NCI-H146 treated with DMSO at 0.1 percent for 48 hours (cell line): Measurements from ENCODE around the gene RNU1-3.
"Not testable (repeated sequence)": the region's sequence is repeated elsewhere in the genome, so short reads cannot be mapped to it uniquely, and the experiment has no call there.

Experiments used
- DNase-seq: peaks from one replicate; lab custom pipeline; 2025; ENCODE audit not compliant: unreplicated experiment; lab: John Stamatoyannopoulos, UW

Gene RNU1-3

DNA sequence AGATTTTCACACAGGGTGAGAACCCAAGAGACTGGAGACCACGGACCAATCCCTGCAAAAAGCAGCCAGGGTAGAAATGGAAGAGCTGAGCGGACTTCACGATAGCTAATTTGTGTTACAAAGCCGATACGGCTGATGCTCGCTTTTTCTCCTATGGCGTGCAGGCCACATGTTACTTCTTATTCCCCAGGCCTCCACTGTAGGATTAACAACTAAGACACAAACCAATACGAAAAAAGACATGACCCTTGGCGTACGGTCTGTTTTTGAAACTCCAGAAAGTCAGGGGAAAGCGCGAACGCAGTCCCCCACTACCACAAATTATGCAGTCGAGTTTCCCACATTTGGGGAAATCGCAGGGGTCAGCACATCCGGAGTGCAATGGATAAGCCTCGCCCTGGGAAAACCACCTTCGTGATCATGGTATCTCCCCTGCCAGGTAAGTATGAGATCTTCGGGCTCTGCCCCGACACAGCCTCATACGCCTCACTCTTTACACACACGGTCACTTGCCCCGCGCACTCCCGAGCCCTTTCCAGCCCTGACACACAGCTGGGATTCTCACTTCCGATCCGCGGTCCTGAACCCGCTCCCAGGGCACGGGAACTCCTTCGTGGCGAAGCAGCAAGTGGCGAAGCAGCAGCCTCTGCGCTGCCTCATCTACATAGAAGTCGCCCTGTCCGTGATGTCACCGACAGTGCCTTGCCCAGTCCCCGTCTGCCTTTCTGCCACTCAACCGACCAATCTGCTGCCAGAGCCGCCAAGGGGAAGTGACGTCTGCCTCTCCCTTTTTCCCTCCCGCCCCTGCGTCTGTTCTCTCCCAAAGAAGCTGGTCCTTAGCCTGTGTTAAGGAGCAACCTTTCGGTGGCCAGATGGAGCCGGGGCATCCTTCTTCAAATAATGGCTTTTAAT lies at the start of gene RNU1-3:
Gene RNU1-3, minus strand, starts transcription at position 447 of the 912 bp plus-strand sequence.
- not testable (repeated sequence) for DNase-seq

- not testable (repeated sequence) for DNase-seq
These were observed 46.7 kb upstream of the RNU1-3 start for GRCh38 chr1:16713480-16713879.

DNA sequence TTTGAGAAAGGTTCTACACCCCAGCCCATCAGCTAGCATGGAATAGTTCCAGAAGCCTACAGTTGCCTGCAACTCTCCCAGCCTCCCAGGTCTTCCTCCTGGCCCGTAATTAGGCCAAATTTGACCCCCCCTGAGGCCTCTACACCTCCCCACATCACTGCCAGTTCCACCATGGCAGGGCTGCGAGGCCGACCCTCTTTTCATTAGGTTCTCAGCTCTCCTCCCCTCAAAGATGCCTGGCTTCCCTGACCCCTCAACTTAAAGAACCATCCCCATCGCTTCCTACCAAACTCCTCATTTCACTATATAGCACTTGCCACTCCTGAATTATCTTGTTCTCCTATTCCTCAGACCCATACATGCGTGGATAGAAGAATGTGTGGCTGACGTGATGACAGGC lies 46.2 kb upstream of the RNU1-3 start:
- not testable (repeated sequence) for DNase-seq

GRCh38 chr1:16712582-16712981 lies 45.8 kb upstream of the RNU1-3 start:
- not testable (repeated sequence) for DNase-seq

DNA sequence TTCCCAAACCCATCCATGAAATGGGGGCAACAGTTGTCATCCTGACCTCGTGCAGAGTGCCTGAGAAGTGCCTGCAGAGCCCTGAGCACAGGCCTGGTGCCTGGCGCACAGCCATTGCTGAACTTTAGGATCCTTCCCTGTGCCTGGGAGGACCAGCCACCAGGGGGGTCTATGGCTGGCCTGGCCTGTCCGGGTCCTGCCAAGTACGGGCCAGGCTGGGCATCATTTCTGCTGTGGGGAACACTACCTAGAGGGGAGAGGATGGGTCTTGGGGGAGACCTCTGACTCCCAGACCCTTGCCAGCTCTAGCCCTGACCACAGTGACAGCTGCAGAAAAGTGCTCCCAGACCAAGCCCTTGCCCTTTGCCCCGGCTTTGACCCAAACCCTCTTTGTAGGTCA lies 45.4 kb upstream of the RNU1-3 start:
- not testable (repeated sequence) for DNase-seq

GRCh38 chr1:16710618-16711017 lies 43.9 kb upstream of the RNU1-3 start:
- not testable (repeated sequence) for DNase-seq

DNA sequence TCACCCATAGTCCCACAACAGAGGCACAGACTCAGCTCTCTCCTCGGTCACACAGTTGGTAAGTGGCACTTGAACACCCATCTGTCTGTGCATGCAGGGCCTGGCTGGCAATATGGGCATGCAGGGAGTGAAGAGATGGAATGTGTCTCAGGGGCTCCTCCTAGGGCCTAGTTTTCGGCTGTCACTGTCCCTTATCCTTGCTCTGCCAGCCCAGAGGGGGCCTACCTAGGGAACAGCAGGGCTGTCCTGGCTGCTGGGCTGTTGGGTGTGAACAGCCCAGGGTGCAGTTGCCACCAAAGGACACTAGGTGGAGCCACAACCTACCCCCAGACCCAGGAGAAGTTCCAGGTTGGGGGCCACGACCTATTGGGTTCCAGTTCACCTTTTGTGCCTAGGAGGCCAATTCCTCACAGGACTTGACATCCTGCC lies 42.9 kb upstream of the RNU1-3 start:
- not testable (repeated sequence) for DNase-seq

DNA sequence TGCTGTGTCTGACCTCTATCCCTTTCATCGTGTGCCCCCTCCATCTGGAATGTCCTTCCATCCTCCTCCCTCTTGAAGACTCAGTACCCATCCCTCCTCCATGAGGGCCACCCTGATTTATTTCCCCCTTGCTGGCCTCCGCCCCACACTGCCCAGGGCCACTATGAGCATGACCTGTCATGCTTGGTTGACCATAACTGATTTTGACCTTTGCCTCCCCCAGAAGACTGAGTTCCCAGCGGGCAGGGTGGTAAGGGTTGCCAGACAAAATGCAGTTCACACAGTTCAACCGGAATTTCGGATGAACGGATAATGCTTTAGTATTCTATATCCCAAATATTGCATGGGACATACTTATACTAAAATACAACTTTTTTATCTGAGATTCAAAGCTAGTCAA lies 42.0 kb upstream of the RNU1-3 start:
- not testable (repeated sequence) for DNase-seq

GRCh38 chr1:16707130-16708093 lies 40.7 kb upstream of the RNU1-3 start:
- DNase-seq = not testable (repeated sequence)

DNA sequence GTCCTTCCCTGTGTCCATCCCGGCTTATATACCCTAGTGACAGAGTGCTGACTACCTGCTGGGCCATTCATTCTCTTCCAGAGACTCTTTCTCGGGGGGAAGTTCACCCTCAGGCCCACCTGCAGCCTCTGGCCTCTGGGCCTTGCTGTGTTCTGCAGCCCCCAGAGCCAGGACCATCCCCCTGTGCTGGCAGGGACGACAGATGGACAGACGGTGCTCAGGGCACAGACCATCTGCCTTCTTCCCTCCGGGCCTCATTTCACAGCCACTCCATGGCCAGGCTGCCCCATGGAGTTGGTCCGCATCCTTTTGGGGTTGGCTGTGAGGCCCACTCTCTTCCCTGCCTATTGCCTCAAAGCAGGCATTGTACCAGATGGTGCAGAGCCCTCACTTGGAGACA lies 39.6 kb upstream of the RNU1-3 start:
- not testable (repeated sequence) for DNase-seq

- DNase-seq = not testable (repeated sequence)
These were observed 37.9 kb upstream of the RNU1-3 start for GRCh38 chr1:16704502-16705100.

GRCh38 chr1:16704076-16704475 lies 37.3 kb upstream of the RNU1-3 start:
- not testable (repeated sequence) for DNase-seq

- not testable (repeated sequence) for DNase-seq
These were observed 36.9 kb upstream of the RNU1-3 start for GRCh38 chr1:16703602-16704001.

GRCh38 chr1:16703141-16703540 lies 36.4 kb upstream of the RNU1-3 start:
- DNase-seq = not testable (repeated sequence)

DNA sequence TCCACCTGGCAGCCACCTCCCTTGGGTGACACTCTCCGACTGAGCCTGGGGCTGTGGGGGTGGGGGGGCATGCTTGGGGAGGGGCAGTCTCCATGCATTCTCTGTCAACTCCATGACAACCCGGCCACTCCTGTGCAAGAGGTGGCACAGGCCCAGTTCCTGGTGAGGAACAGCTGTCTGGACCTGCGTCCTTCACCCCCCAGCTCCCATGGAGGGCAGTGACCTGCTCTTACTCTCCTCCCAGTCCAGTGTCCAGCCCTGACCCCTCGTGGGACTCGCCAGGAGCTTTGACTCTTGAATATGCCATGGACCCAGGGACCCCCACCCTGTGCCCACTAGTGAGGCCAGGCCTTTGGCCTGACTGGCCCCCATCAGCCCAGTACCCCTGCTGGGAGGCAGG lies 35.5 kb upstream of the RNU1-3 start:
- not testable (repeated sequence) for DNase-seq

- not testable (repeated sequence) for DNase-seq
These were observed 34.4 kb upstream of the RNU1-3 start for GRCh38 chr1:16701189-16701588.

DNA sequence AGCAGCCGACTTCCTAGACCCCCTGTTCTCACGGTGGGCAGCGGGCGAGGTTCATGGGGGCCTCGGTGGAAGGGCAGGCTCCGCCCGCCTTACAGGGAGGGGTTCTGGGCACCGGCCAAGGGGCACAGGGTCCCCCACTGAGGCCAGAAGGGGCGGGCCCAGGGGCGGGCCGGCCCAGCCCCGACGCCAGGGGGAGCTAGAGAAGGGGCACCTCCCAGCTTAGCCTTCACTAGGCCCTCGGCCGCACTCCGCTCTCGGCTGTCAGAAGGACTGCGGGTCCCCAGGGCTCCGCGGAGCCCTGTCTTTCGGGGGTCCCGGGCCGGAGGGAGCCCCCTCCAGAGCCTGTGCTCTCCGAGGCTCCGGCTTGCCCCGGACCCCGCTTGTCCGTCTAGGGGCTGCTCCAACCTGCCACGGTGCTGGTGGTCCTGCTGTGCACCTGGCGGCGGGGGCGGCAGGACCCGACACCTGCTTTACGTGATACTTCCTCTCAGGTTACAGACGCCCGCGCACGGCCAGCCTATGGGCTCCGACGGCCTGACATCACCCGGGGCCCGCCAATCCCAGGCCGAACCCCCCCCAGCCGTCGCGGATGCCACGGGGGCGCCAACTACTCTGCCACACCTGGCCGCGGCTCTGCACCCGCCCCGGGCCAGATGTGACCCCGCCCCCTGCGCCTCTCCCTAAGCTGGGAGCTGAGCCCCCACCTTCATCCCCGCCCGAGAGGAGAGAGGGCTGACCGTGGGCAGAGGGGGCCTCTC lies 33.6 kb upstream of the RNU1-3 start:
- not testable (repeated sequence) for DNase-seq

- not testable (repeated sequence) for DNase-seq
These were observed 32.7 kb upstream of the RNU1-3 start for GRCh38 chr1:16699440-16699839.

GRCh38 chr1:16697152-16697551 lies 30.4 kb upstream of the RNU1-3 start:
- DNase-seq = not testable (repeated sequence)

DNA sequence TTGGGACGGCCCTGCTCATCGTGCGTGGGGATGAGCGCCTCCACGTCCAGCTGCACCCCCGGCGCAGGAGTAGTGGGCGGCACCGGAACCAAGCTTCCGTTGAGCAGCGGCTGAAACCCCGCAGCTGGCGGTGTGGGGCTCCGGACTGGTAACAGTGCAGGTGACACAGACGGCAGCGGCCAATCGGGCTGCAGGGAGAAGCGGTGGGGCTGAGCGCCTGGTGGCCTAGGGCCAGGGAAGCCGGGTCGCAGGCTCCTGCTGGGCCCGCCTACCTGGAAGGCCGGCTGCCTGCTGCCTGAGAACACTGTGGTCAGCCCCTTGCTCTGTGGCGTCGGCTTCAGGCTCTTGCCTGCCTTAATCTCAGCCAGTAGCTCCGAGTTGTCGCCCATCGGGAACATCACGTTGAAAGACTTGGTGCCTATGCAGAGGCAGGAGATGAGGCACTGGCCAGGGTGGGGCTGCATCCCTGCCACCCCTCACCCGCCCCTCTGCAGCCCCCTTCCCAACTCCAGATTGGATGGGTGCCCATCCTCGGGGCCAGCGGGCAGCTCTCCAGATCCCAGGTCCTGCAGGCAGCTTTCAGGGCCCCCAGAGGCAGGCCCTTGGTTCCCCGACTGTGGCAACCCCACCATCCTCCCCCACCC lies 29.9 kb upstream of the RNU1-3 start:
- not testable (repeated sequence) for DNase-seq
